Measurements from ENCODE around the gene UBE2Q1.

DNA sequence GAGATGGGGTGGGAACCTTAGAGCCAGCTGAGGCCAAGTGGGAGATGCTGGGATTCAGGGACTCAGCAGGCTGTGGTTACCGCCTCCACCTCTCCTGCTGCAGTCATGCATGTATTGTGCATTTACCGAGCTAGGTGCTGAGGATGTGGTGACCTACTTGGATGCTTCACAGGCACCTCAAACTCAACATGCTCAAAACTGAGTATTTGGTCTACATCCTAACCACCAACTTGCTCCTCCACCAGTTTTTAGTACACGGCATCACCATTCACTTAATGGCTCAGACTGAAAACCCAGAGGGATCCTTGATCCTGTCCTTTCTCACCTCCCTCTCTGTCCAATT is 14.7 kb upstream of the UBE2Q1 start:
- TF ChIP-seq, protein P1, sequence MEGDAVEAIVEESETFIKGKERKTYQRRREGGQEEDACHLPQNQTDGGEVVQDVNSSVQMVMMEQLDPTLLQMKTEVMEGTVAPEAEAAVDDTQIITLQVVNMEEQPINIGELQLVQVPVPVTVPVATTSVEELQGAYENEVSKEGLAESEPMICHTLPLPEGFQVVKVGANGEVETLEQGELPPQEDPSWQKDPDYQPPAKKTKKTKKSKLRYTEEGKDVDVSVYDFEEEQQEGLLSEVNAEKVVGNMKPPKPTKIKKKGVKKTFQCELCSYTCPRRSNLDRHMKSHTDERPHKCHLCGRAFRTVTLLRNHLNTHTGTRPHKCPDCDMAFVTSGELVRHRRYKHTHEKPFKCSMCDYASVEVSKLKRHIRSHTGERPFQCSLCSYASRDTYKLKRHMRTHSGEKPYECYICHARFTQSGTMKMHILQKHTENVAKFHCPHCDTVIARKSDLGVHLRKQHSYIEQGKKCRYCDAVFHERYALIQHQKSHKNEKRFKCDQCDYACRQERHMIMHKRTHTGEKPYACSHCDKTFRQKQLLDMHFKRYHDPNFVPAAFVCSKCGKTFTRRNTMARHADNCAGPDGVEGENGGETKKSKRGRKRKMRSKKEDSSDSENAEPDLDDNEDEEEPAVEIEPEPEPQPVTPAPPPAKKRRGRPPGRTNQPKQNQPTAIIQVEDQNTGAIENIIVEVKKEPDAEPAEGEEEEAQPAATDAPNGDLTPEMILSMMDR (IDR thresholded peaks at IDR 0.05; ENCODE audit: borderline replicate concordance, extremely low read depth, low read length, poor library complexity, severe bottlenecking), result no peak
- TF ChIP-seq EZH2 (IDR thresholded peaks at IDR 0.05; ENCODE audit: borderline replicate concordance, low read depth, low read length, severe bottlenecking), result no peak
